ENCODE results near the gene RNPS1. TPM values are rescaled to one million over a fixed set of nuclear protein-coding genes. Genes with fewer than 3 reads are reported as not detected.

The RNPS1 gene
- total RNA-seq, 3 donors from 2014 or later (not counting 1 experiment from before 2014, with no cell fraction given): 269 to 284 (median 273) TPM

GRCh38 chr16:2232094-2232990 is 35.6 kb downstream of the RNPS1 start:
- Histone ChIP-seq H3K27me3 (ENCODE audit: control insufficient read depth, insufficient read depth, low read length) (peaks cover 6% of the 10 kb centered on the region), H3K4me3 (ENCODE audit: low read length) (no peak overlapping the region), H3K27ac (ENCODE audit: low read length) (no peak overlapping the region), H3K9me3 (ENCODE audit: control insufficient read depth, insufficient read depth, low read length) (no peaks in the 10 kb centered on the region), H3K36me3 (ENCODE audit: control insufficient read depth, insufficient read depth, low read length) (peaks cover 68% of the 10 kb centered on the region), H3K4me1 (ENCODE audit: control insufficient read depth, insufficient read depth, low read length) (peaks cover 11% of the 10 kb centered on the region)
- H3K27ac Mint-ChIP-seq: no peak overlapping the region
- DNase-seq: no peak
- WGBS (ENCODE audit: insufficient coverage): 93% methylated on average over 40 of the region's 41 CpGs
- no peaks in the 10 kb centered on the region for H3K9me3 Mint-ChIP-seq
- H3K4me3 Mint-ChIP-seq: no peak overlapping the region
- H3K4me1 Mint-ChIP-seq: no peaks in the 10 kb centered on the region
- TF ChIP-seq CTCF (IDR thresholded peaks at IDR 0.05): no peak
- no peaks in the 10 kb centered on the region for H3K27me3 Mint-ChIP-seq (ENCODE audit: low read depth in 2 of 2)
- no peak for ATAC-seq
- intact Hi-C loops (cut with micrococcal nuclease): no loop called here
- no peaks in the 10 kb centered on the region for H3K36me3 Mint-ChIP-seq

- H3K27me3 Mint-ChIP-seq (ENCODE audit: low read depth in 2 of 2): no peaks in the 10 kb centered on the region
- H3K36me3 Mint-ChIP-seq: no peaks in the 10 kb centered on the region
- no peak for TF ChIP-seq CTCF (IDR thresholded peaks at IDR 0.05)
- no peak overlapping the region for H3K27ac Mint-ChIP-seq
- intact Hi-C loops (cut with micrococcal nuclease): no loop called here
- H3K27ac ChIP-seq (ENCODE audit: low read length): no peak overlapping the region
- no peaks in the 10 kb centered on the region for H3K9me3 Mint-ChIP-seq
- peaks cover 3% of the 10 kb centered on the region for H3K4me1 ChIP-seq (ENCODE audit: control insufficient read depth, insufficient read depth, low read length)
- H3K27me3 ChIP-seq (ENCODE audit: control insufficient read depth, insufficient read depth, low read length): peaks cover 3% of the 10 kb centered on the region
- no peaks in the 10 kb centered on the region for H3K9me3 ChIP-seq (ENCODE audit: control insufficient read depth, insufficient read depth, low read length)
- H3K4me3 ChIP-seq (ENCODE audit: low read length): no peak overlapping the region
- ATAC-seq (no peak), DNase-seq (no peak)
- H3K4me1 Mint-ChIP-seq: peaks cover 0 to 1% of the 10 kb centered on the region in 2 donors
- WGBS (ENCODE audit: insufficient coverage): 92% methylated on average over 29 of the region's 29 CpGs
- H3K36me3 ChIP-seq (ENCODE audit: control insufficient read depth, insufficient read depth, low read length): peaks cover 68% of the 10 kb centered on the region
- no peak overlapping the region for H3K4me3 Mint-ChIP-seq
These were observed 36.7 kb downstream of the RNPS1 start for GRCh38 chr16:2231016-2231931.

GRCh38 chr16:2230376-2230775 is 37.5 kb downstream of the RNPS1 start:
- ATAC-seq: no peak
- no peak overlapping the region for H3K4me3 Mint-ChIP-seq
- H3K9me3 ChIP-seq (ENCODE audit: control insufficient read depth, insufficient read depth, low read length): no peaks in the 10 kb centered on the region
- no peak overlapping the region for H3K27ac ChIP-seq (ENCODE audit: low read length)
- peaks cover 67% of the 10 kb centered on the region for H3K36me3 ChIP-seq (ENCODE audit: control insufficient read depth, insufficient read depth, low read length)
- TF ChIP-seq CTCF (IDR thresholded peaks at IDR 0.05): no peak
- no peaks in the 10 kb centered on the region for H3K4me1 ChIP-seq (ENCODE audit: control insufficient read depth, insufficient read depth, low read length)
- no peaks in the 10 kb centered on the region for H3K36me3 Mint-ChIP-seq
- H3K27ac Mint-ChIP-seq: peak overlapping the region in 1 of 2 donors; percentile 44
- intact Hi-C loops (cut with micrococcal nuclease): no loop called here
- 91% methylated on average over 13 of the region's 13 CpGs for WGBS (ENCODE audit: insufficient coverage)
- H3K4me3 ChIP-seq (ENCODE audit: low read length): no peak overlapping the region
- H3K27me3 ChIP-seq (ENCODE audit: control insufficient read depth, insufficient read depth, low read length): no peaks in the 10 kb centered on the region
- H3K27me3 Mint-ChIP-seq (ENCODE audit: low read depth in 2 of 2): no peaks in the 10 kb centered on the region
- peaks cover 0 to 8% of the 10 kb centered on the region in 2 donors for H3K4me1 Mint-ChIP-seq
- no peaks in the 10 kb centered on the region for H3K9me3 Mint-ChIP-seq
- DNase-seq: no peak

All from natural killer cell (primary cell).